Measurements from ENCODE around the gene MACROD2.

GRCh38 chr20:15319439-15319838, 1324.1 kb downstream of the MACROD2 start:
- no peak for TF ChIP-seq ZNF354C (tag by site-specific recombination; IDR thresholded peaks at IDR 0.05; ENCODE audit: borderline replicate concordance, low read depth)
- TF ChIP-seq, protein P1, sequence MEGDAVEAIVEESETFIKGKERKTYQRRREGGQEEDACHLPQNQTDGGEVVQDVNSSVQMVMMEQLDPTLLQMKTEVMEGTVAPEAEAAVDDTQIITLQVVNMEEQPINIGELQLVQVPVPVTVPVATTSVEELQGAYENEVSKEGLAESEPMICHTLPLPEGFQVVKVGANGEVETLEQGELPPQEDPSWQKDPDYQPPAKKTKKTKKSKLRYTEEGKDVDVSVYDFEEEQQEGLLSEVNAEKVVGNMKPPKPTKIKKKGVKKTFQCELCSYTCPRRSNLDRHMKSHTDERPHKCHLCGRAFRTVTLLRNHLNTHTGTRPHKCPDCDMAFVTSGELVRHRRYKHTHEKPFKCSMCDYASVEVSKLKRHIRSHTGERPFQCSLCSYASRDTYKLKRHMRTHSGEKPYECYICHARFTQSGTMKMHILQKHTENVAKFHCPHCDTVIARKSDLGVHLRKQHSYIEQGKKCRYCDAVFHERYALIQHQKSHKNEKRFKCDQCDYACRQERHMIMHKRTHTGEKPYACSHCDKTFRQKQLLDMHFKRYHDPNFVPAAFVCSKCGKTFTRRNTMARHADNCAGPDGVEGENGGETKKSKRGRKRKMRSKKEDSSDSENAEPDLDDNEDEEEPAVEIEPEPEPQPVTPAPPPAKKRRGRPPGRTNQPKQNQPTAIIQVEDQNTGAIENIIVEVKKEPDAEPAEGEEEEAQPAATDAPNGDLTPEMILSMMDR (tag by site-specific recombination; IDR thresholded peaks at IDR 0.05), result no peak
- no peak for TF ChIP-seq ZNF2 (tag by site-specific recombination; IDR thresholded peaks at IDR 0.05)
- TF ChIP-seq, protein P2, sequence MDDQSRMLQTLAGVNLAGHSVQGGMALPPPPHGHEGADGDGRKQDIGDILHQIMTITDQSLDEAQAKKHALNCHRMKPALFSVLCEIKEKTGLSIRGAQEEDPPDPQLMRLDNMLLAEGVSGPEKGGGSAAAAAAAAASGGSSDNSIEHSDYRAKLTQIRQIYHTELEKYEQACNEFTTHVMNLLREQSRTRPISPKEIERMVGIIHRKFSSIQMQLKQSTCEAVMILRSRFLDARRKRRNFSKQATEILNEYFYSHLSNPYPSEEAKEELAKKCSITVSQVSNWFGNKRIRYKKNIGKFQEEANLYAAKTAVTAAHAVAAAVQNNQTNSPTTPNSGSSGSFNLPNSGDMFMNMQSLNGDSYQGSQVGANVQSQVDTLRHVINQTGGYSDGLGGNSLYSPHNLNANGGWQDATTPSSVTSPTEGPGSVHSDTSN (CRISPR knock-in tag; IDR thresholded peaks at IDR 0.05), result no peak
- TF ChIP-seq ZNF274 (IDR thresholded peaks at IDR 0.05; ENCODE audit: low read length), result no peak
- TF ChIP-seq ZNF274 (tag by site-specific recombination; IDR thresholded peaks at IDR 0.05; ENCODE audit: borderline replicate concordance), result no peak
- TF ChIP-seq ZNF571 (tag by site-specific recombination; IDR thresholded peaks at IDR 0.05), result no peak
- no peak for TF ChIP-seq ZBTB10 (tag by site-specific recombination; IDR thresholded peaks at IDR 0.05)
- TF ChIP-seq ZNF670 (tag by site-specific recombination; IDR thresholded peaks at IDR 0.05; ENCODE audit: low read depth), result no peak
- TF ChIP-seq, protein P3, sequence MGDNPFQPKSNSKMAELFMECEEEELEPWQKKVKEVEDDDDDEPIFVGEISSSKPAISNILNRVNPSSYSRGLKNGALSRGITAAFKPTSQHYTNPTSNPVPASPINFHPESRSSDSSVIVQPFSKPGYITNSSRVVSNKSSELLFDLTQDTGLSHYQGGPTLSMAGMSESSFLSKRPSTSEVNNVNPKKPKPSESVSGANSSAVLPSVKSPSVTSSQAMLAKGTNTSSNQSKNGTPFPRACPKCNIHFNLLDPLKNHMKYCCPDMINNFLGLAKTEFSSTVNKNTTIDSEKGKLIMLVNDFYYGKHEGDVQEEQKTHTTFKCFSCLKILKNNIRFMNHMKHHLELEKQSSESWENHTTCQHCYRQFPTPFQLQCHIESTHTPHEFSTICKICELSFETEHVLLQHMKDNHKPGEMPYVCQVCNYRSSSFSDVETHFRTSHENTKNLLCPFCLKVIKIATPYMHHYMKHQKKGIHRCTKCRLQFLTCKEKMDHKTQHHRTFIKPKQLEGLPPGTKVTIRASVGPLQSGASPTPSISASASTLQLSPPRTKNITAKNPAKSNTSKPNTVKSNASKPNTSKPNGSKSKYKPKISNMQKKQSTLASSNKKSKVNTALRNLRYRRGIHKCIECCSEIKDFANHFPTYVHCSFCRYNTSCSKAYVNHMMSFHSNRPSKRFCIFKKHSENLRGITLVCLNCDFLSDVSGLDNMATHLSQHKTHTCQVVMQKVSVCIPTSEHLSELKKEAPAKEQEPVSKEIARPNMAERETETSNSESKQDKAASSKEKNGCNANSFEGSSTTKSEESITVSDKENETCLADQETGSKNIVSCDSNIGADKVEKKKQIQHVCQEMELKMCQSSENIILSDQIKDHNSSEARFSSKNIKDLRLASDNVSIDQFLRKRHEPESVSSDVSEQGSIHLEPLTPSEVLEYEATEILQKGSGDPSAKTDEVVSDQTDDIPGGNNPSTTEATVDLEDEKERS (tag by site-specific recombination; IDR thresholded peaks at IDR 0.05), result no peak
- no peak for TF ChIP-seq ZNF521 (tag by site-specific recombination; IDR thresholded peaks at IDR 0.05)
- TF ChIP-seq ZBTB7A (tag by site-specific recombination; IDR thresholded peaks at IDR 0.05; ENCODE audit: low read depth), result no peak
- no peak for TF ChIP-seq ZNF146 (tag by site-specific recombination; IDR thresholded peaks at IDR 0.05)
- TF ChIP-seq ZNF654 (tag by site-specific recombination; IDR thresholded peaks at IDR 0.05; ENCODE audit: low read depth), result no peak
